Uterus (tissue), 2 donors: Measurements from ENCODE around the gene RAP1A.

Experiments
- CTCF ChIP-seq, 4 experiments: fragments of 200-600 bp in 2 of 4; fragments of 450-650 bp in 2 of 4; sonication (generic) in 2 of 4; IDR thresholded peaks; one replicate each; pipeline ENCODE4 v1.5.1; 2016 to 2019; ENCODE audit warnings: antibody characterized with exemption in 4 of 4, mild to moderate bottlenecking in 2 of 4, moderate library complexity in 1 of 4
- POLR2A ChIP-seq, 2 donors: fragments of 450-650 bp; IDR thresholded peaks; one replicate each; pipeline ENCODE4 v1.6.1; 2016; ENCODE audit warnings: antibody characterized with exemption in 2 of 2, mild to moderate bottlenecking in 1 of 2, moderate library complexity in 1 of 2

DNA sequence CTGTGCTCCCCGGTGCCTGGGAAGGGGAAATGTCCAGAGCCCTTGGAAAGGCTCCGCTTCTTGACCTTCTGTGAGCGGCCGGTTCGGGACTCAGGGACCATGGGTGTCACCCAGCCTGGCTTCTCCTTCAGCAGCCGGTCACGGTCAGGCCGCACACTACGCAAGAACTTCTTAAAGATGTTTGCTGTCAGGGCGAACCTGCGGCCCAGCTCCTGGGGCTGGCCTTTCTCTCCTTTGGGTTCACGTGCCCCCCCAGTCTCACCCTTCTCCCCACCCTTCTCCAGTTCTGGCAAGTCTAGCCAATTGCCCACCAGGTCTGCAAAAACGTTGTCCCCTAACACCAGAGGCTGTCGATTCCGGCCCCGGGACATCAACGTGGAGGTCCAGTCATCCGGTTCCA lies 107.5 kb downstream of the RAP1A start:
- TF ChIP-seq CTCF (IDR thresholded peaks at IDR 0.05) (no peak), POLR2A (IDR thresholded peaks at IDR 0.05) (no peak)
